Endothelial cell of umbilical vein (primary cell): Measurements from ENCODE around the gene FCN2.

Source experiments
- EZH2 ChIP-seq: IDR thresholded peaks from 2 replicates; pipeline ENCODE4 v1.6.1; 2012; ENCODE audit warnings: borderline replicate concordance, low read depth, mild to moderate bottlenecking, moderate library complexity, low read length, inconsistent platforms; ENCODE audit not compliant: severe bottlenecking
- FOS ChIP-seq: IDR thresholded peaks from 2 replicates; pipeline ENCODE4 v1.6.1; 2011; ENCODE audit warnings: mild to moderate bottlenecking, low read length, moderate library complexity, borderline replicate concordance; ENCODE audit not compliant: insufficient read depth
- GATA2 ChIP-seq: IDR thresholded peaks from 2 replicates; pipeline ENCODE4 v1.7.0; 2011; ENCODE audit warnings: low read depth, mild to moderate bottlenecking, moderate library complexity, mixed read lengths, low read length; ENCODE audit not compliant: insufficient read length, insufficient read depth
- JUN ChIP-seq: IDR thresholded peaks from 2 replicates; pipeline ENCODE4 v1.6.1; 2011; ENCODE audit warnings: borderline replicate concordance, low read depth; ENCODE audit not compliant: insufficient read length, insufficient read depth
- POLR2A ChIP-seq: IDR thresholded peaks from 2 replicates; pipeline ENCODE4 v1.6.1; 2012; ENCODE audit warnings: low read depth, mild to moderate bottlenecking, control low read depth, low read length
- POLR2AphosphoS5 ChIP-seq: IDR thresholded peaks from 2 replicates; pipeline ENCODE4 v1.6.1; 2012; ENCODE audit warnings: low read depth, mild to moderate bottlenecking, control low read depth, low read length, moderate library complexity; ENCODE audit not compliant: insufficient read depth
- TF ChIP-seq, protein P1 (sequence below), 2 donors: IDR thresholded peaks; 1 replicate in 1 of 2; 2 replicates in 1 of 2; pipeline ENCODE4 v1.5.1; 2011; ENCODE audit warnings: low read length in 2 of 2, mild to moderate bottlenecking in 2 of 2, moderate library complexity in 2 of 2, control low read depth in 1 of 2, inconsistent platforms in 1 of 2, low read depth in 1 of 2; ENCODE audit not compliant: insufficient read depth in 1 of 2; ENCODE audit errors: extremely low read depth in 1 of 2
- TF ChIP-seq, protein P2 (sequence below): IDR thresholded peaks from 2 replicates; pipeline ENCODE4 v1.6.1; 2011; ENCODE audit not compliant: insufficient read depth, insufficient read length

DNA sequence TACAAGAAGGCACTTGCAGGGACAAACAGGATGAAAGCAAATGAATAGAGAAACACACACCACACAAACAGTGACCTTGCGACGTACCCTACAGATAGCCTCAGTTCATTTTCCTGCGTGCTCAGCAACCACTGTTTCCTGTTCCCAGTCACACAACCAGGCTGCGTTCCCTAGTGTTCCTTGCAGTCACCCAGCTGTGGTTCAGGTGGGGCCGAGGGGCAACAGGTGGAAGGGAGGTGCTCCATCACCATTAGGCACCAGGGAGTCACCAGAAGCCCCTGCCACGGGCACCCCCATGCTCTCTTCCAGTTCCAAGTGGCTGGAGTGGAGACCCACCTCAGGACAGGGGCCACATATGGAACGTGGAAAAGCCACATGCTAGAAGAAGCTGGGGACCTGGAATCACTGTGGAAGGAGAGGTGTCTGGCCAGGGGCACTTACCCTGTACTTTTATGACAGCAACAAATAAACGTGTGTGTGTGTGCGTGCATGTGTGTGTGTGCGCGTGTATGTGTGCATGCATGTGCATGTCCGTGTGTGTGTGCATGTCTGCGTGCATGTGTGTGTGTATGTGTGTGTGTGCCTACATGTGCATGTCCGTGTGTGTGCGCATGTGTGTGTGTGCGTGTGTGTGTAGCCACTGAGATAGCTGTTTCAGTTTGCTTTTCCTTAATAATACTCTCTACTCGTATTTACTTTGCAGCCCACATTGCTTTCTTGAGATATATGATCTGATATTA, 18.8 kb upstream of the FCN2 start:
- TF ChIP-seq, protein P1, sequence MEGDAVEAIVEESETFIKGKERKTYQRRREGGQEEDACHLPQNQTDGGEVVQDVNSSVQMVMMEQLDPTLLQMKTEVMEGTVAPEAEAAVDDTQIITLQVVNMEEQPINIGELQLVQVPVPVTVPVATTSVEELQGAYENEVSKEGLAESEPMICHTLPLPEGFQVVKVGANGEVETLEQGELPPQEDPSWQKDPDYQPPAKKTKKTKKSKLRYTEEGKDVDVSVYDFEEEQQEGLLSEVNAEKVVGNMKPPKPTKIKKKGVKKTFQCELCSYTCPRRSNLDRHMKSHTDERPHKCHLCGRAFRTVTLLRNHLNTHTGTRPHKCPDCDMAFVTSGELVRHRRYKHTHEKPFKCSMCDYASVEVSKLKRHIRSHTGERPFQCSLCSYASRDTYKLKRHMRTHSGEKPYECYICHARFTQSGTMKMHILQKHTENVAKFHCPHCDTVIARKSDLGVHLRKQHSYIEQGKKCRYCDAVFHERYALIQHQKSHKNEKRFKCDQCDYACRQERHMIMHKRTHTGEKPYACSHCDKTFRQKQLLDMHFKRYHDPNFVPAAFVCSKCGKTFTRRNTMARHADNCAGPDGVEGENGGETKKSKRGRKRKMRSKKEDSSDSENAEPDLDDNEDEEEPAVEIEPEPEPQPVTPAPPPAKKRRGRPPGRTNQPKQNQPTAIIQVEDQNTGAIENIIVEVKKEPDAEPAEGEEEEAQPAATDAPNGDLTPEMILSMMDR (IDR thresholded peaks at IDR 0.05; ENCODE audit: extremely low read depth in 1 of 2, insufficient read depth in 1 of 2, low read depth in 1 of 2, low read length in 2 of 2), result no peak
- TF ChIP-seq JUN (no peak), EZH2 (no peak), POLR2AphosphoS5 (no peak), POLR2A (no peak), FOS (no peak), GATA2 (no peak)
- TF ChIP-seq, protein P2, sequence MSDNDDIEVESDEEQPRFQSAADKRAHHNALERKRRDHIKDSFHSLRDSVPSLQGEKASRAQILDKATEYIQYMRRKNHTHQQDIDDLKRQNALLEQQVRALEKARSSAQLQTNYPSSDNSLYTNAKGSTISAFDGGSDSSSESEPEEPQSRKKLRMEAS, result no peak
